GM21529 (cell line): Measurements from ENCODE around the gene TMEM72.
A peak's percentile ranks its signal among the peaks of the same experiment; 100 is the strongest.

Experiments used
- ATAC-seq: cut with Tn5 transposase; IDR thresholded peaks from one replicate; pipeline ENCODE4 v1.9.1; 2021; ENCODE audit not compliant: unreplicated experiment

Gene TMEM72

DNA sequence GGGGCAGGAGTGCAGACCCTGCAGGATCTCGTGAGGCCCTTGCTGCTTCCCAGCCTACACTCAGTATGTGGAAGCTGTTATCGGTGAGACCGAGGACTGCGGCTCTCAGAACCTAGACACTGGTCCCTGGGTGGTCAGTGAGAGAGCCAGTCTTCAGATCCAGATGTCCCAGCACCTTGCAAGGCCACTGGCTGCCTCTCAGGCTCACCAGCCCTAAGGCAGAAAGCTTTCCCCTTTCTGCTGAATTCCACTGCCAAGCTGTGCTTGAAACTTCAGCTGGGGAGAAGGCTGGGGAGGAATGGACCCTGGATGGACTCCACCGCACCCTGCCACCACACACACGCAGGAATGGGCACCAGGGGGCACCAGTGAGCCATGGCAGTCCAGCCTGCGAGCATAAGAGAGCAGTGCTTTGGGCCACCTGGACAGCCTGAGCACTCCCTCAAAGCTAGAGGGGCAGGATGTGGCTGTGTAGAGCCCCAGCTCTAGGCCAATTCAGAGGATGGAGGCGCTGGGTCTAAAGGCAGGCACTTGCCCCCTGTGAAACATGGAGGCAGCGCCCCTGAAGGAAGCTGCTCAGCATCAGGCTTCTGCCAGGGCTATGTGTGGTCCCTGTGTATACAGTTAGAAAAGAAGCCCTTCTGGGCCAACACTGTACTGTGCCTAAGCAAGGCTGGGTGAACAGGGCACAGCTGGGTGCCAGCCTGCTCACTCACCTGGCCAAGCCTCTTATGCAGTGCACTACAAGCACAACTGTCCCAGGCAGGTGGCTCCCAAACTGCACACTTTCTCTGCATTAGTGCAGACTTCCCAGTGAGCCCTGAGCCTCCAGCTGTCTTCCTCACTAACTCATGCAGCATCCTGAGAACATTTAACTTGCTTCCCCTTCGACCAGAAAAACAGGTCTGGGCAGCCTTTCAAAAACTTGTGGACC, 21.6 kb downstream of the TMEM72 start:
- peak; percentile 97 for ATAC-seq

DNA sequence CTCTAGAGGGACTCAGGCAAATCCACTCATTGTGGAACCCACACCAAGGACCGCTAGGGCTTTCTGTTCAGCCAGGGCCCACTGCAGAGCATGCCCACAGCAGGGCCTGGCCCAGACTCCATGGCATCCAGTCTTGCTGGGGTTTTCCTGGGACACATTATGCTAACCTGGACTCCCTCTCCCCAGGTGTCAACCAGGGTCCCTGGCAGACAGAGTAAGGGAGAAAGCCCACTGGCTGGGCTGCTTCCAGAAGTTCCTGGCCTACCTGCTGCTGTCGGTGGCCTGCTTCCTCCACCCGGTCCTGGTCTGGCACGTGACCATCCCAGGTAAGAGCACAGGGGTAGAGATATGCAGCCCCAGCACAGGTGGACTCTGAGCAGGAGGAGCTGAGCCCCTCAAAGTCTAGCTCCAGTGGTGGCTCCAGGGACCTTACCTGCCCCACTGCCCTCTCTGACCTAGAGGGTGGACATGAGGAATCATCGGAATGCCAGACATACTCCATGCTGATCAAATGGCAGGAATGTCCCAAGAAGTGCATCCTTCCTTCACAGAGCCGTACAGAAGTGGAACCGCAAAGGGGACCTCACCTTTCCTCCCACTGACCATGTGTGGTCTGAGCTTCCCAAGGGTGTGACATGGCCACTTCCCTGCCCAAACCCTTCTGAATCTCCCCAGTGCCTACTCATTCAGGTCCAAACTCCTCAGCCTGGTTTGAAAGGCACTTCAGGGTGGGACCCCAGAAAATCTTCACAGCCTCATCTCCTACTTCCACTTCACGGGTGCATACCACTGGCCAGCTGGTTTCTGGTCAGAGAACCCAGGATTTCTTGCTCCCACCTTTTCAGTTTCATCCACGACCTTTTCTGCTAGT, 22.5 kb downstream of the TMEM72 start:
- no peak for ATAC-seq

DNA sequence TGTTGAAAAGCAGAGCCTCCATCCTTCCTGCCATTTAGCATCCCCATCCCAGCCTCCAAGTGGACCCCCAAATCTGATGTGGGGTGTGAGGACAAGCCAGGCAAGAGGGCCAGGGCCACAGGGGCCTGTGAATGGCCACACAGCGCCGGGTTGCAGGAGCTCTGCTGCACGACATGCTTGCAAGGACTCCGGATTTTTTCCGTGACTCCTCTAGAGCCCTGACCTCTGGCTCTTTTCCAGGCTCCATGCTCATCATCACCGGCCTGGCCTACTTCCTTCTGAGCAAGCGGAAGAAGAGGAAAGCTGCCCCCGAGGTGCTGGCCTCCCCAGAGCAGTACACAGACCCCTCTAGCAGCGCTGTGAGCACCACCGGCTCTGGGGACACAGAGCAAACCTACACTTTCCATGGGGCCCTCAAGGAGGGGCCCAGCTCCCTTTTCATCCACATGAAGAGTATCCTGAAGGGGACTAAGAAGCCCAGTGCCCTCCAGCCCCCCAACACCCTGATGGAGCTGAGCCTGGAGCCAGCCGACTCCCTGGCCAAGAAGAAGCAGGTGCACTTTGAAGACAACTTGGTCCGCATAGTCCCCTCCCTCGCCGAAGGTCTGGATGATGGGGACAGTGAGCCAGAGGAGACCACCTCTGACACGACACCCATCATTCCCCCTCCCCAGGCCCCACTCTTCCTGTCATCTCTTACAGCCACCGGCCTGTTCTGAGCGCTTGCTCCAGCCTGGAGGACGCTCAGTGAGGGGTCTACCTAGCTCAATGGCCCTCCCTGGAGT, 23.5 kb downstream of the TMEM72 start:
- ATAC-seq, result no peak

DNA sequence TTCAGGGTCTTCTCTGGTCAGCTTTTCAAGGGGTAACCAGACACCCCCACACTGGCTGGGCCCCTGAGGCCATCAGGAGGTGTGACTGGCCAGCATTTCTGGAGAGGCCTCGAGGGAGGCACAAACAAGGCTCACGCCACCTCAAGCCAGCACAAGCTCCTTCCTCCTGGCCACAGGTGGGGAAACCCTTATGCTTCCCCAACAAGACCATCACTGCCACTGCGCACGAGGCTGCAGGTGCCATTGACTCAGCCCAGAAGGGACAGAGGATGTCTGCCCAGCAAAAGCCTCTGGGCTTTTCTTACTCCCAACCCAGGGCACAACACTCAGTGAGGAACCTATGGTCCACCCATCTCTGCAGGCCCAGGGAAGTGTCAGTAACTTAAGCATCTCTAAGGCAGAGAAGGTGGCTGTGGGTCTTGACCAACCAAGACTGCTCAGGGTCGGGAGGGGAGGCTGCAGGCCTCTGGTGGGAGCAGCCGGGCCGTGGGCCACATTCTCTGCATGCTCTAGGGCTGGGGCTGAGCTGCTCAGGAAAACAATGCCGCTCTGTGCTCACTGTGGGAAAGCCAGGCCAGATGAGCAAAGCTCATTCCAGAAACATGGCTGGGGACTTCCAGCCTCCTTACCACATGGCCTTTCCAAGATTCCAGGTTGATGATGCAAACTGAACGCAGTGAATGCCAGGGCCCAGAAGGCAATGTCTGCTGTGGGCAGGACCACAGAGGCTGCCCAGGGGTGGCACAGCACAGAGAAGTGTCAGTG, 24.2 kb downstream of the TMEM72 start:
- ATAC-seq, result no peak

DNA sequence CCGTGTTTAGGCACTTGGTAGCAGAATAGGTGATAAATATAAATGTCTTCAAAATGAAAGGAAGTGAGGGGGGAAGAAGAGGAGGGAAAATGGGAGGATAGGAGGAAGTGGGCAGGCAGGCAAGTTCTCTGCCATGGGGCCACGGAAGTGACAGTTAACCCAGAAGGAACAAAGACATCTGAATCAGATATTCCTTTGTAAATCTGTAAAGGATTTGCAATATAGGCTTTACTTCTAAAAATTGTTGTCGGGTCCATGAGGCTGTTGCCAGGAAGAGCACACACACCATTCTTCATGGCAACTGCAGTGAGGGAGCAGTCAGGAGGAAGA, 24.8 kb downstream of the TMEM72 start:
- ATAC-seq, result no peak

DNA sequence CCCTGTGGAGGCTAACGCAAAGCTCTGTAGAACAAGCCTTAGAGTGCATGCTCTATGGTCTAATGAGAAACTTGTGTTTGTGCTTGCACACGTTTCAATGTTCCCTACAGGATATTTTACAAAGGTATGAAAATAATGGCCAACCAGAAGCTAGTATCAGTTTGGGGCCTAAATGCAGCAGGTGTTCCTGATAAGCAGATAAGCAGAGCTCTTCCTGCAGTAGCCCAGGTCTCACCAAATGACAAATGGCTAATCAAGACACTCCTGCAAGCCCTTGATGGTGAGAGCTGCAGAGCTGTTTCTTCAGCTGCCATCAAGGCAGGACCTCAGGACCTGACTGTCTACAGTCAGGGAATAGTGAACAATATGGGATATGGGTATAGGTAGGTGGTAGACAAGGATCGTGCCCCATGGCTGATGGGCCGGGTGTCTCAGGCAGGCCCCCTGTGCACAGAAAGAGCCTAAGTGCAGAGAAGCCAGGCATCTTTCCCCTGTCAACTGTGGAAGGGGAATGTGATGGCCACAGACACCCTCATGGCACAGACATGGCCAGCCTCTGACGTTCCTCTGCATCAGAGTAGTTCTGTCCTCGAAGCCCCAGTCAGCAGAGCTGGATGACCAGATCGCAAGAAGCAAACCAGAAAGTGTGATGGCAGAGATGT, 25.3 kb downstream of the TMEM72 start:
- no peak for ATAC-seq

DNA sequence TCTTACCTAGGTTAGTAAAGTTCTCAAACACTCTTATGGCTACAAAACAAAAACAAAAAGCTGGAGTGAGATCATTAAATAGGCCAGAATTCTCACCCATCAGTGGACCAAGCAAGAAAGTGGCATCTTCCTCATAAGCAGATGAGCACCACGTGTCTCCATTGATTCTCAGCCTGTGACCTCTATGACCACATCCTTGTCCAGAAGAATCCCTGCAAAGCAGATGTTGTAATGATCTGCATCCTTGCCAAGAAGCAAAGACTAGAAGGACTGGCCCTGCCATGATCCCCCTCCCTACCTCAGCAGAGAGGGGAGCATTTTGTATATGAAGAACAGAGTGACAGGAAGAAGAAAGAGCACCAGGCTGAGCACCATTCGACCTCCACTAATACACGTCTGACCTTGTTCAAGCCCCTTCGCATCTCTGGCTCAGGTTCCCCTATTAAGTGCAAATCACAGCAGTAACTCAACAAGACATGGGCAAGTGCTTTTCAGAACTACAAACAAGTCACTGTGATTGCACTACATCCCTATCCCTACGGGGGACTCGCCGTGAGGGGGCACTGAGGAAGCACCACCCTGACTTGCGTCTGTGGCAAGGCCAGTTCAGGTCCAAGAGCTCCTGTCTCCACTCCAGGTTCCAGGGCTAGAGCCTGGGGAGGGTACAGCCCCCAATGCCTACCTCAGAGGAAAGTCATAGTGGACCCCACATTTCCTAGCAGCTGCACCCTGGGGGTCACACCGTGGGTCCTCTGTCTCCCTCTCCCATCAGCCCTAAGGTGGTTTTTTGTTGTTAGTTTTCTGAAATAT, 26.3 kb downstream of the TMEM72 start:
- ATAC-seq, result no peak

DNA sequence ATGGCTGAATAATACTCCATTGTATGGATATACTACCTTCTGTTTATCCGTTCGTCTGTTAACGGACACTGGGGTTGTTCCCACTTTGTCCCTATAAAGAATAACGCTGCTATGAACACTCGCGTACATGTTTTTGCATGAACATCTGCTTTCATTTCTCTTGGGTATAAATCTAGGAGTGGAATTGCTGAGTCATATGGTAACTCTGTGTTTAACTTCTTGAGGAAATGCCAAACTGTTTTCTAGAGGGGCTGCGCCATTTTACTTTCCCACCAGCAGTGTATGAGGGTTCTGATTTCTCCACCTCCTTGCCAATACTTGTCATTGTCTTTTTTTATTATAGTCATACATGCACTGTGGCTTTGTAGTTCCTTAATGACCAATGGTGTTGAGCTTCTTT, 27.8 kb downstream of the TMEM72 start:
- no peak for ATAC-seq

DNA sequence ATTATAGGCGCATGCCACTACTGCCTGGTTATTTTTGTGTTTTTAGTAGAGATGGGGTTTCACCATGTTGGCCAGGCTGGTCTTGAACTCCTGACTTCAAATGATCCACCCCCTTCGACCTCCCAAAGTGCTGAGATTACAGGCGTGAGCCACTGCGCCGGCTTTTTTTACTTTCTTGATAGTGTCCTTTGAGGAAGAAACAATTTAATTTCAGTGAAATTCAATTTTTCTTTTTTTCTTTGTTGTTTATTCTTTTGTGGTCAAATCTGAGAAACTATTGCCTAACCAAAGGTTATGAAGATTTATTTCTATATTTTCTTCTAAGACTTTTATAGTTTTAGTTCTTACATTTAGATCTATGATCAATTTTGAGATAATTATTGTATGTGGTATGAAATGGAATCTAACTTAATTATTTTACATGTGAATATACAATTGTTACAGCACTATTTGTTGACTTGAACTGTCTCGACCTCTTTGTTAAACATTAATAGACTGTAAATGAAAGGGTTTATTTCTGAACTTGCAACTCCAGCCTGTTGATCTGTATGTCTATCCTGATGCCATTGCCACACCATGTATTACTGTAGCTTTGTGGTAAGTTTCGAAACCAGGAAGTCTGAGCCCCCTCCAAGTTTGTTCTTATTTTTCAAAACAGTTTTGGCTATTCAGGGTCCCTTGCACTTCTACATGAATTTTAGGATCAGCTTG, 28.7 kb downstream of the TMEM72 start:
- no peak for ATAC-seq

DNA sequence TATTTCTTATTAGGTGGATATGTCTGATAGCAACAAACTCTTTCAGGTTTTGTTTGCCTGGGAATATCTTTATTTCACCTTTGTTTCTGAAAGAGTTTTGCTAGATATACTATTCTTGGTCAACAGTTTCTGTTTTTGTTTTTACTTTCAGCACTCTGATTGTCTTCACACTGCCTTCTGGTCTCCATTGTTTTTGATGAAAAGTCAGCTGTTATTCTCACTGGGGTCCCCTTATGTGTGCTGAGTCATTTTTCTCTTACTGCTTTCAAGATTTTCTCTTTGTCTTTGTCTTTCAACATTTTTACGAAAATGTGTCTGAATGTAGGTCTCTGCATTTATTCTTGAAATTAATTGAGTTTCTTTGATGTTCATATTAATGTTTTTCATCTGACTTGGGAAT, 33.2 kb downstream of the TMEM72 start:
- no peak for ATAC-seq

DNA sequence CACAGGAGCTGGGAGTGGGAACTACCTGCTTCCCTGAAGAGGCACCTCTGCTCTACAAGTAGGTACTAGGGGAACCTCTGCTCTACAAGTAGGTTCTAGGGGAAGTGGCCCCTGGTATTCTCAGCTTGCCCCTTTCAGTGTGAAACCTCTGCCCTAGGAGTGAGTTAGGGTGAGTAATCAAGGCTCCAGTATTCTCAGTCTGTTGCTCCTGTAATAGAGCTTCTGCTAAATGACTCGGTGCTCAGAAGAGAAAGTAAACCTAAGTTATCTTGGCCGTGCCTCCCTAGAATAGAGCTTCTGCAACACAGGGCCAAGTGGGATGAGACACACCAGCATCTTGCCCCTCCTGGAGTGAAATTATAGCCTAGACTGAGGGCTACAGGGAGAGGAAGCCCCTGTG, 35.1 kb downstream of the TMEM72 start:
- no peak for ATAC-seq

DNA sequence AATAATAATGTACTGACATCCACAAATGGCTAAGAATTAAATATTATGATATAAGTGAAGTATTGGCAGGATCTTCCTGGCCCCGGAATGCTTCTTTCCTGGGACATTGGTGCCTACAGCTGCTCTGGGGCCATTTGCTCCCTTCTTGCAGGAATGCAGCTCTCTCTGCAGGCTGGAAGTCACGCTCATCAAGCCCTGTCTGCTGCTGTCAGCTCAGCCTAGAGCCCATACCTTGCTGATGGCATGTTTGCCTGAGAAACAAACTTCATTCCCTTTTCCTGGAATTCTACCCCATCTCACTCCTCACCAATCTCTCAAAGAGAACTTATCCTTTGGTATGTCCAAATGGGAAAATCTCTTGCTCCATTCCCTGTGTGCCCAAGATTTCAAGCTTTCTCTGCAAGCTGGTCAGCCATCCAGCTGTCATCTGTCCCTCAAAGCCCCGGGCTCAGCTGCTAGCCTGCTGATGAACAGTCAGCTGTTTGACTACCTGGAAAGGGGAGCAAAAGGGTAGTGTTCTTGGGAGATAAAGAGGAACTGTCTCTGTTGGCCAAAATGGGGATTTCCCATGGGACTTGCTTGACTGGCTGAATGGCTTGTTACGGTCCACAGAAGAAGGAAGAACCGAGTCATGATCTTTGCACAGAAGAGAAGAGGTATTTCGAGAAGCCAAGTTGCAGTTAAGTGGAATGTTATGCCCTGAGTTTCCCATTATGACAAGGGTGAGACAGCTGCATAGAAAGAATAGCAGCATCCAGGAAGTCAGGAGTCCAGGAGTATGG, 36.4 kb downstream of the TMEM72 start:
- peak; percentile 69 for ATAC-seq

DNA sequence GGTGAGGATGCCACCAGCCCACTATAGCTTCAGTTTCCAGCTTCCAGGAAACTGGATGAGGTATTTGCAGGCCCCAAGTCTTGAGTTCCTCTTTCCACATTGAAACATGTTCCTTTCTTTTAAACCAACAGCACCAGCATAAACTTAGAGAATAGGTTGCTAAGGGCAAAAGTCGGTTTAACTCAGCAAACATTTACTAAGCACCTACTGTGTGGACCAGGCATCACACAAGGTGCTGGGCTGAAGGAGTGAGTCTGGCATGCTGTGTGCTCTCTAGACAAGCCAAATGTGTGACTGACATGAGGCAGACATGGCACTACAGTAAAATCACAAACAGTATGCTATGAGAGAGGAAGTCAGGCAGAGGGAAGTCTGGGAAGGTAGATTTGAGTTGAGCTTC, 37.5 kb downstream of the TMEM72 start:
- no peak for ATAC-seq

DNA sequence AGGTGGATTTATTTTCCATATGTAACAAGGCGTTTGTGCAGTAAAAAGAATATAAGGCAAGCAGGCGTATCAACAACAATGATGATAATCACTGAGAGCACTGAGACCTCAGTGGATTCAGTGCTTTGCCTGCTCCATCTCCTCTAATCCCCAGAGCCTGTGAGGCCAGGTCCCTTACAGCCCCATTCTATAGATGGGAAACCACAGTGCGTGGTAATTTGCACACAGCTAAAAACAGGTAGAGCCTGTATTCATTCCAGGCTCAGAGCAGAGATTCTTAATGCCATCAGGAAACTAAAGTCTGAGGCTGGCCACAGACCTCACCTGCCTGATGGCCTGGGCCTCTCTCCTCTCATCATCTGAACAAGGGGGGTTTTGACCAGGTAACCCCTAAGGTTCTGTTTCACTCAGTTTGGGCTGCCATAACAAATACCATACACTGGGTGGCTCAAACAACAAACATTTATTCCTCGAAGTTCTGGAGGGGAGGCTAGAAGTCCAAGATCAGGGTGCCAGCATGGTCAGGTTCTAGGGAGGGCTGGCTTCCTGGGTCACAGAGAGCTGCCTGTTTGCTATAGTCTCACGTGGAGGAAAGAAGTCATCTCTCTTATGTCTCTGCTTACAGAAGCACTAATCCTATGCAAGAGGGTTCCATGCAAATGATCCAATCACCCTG, 38.1 kb downstream of the TMEM72 start:
- ATAC-seq, result no peak

DNA sequence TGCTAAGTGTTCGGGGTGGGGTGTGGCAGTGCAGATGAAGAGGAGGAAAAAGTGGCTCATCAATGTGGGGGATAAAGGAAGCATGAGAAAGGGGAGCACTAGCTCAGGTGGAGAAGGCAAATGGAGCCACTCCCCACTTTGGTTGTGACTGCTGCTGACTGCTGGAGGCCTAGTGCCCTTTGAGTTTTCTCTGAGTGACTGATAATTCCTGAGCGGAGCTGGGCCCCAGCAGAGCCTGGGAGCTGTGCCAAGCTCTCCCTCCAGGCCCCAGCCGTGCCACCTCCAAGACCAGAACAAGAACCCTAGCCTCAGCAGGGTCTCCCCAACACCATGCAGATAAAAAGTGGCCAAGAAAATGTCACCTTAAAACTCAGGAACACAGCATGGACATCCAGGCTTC, 38.8 kb downstream of the TMEM72 start:
- no peak for ATAC-seq

DNA sequence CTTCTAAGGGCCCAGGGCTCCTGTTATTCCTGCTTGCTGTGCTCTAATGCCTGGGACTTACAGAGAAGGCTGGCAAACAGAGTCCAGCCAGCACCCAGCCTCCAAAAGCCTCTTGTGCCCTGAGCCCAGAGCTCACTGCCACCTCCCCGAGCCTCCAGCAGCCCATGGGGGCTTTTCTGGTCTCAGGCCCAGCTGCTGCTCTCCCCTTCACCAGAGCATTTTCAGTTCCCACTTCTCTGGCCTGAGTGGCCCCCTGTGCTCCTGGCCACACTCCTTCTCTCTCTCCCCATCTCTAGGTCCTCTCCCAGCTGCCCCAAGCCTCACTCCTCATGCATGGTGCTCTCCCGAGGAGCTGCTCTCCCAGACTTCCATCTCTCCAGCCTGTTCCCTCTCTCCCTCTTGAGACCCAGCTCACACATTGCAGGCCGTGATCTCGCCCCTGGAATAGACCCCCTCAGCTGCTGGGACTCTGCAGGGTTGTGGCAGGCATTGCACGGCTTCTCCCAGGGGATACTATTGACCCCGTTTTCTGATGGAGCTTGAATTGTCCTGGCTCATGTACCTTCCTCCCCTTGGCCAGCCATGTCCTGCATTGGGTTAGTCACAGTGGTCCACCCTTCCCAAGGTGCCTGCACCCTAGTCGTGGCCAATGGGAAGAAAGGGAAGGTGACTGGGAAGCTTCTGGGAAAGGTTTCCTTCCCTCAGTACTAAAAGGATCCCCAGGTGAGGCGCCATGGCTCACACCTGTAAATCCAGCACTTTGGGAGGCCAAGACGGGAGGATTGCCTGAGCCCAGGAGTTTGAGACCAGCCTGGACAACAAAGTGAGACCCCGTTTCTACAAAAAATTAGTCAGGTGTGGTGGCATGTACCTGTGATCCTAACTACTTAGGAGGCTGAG, 39.4 kb downstream of the TMEM72 start:
- peak; percentile 35 for ATAC-seq
